GF-D8 (cell line): ENCODE data around the gene NDRG4.

ENCODE experiments used
- DNase-seq: peaks from one replicate; lab custom pipeline; 2025; lab: John Stamatoyannopoulos, UW

NDRG4 gene

DNA sequence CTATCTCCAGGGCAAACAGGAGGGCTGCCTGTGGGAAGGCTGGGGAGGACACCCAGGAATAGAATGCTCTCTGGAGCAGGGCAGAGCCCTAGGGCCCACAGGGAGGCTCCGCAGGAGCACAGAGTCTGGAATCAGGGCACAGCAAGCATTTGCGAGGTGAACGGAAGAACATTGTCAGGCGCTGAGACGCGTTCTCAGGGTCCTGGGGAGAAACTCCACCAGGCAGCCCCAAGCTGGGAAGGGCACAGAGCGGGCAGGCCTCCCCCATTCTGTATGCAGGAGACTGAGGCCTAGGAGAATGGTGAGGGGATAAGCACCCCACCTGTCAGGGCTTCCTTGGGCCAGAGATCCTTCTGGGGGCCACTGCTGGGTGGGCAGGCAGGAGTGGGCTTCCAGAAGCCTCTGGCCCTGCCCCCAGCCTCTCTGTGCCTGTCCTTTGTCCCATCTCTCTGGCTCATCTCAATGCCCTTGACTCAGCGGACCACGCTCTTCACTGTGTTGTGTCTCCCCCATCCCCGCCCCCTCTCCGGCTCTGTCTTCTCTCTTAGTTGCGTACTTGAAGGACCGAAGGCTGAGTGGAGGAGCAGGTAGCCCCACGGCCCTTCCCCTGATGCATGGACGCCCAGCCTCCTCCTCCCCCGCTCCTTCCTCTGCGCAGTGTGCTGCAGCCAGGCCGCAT lies 10.3 kb downstream of the NDRG4 start:
- DNase-seq, result no peak

GRCh38 chr16:58510776-58511628 lies 11.1 kb downstream of the NDRG4 start:
- DNase-seq, result no peak

DNA sequence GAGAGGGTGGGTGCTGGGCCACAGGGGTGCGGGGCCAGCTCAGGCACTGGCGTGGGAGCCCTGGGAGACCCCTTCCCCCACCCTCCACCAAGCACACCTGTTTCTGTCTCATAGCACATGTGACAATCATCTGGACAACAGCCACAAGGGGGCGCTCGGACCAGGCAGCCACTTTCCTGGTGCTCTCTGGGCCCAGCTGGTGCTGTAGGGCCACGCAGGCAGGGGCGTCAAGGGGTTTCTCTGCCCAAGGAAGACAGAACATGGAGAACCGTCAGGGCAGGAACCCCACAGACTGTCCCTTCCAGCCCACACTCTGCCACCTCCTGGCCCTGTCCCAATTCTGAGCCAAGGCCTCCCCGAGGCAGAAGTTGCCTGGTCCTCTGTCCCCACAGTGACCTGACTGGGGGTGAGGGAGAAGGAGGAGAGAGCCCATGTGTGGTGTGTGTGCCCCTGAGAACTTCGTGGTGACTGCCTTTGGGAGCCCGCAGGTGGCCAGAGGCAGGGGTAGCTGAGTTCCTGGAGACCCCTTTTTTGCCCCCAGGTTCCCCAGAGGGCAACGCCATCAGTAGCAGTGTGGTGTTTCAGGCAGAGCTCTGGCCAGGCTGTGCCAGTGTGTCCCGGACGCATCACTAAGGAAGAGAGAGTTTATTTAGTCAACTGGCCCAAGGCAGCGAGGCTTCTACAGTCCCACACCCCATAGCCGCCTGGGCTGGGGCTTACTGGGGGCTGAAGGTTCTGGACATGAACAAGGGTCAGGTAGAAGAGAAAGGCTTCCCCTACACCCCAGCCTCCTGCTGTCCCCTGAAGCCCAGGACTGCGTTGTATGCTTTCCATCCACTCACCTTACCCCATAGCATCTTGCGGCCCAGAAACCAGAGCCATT lies 12.2 kb downstream of the NDRG4 start:
- no peak for DNase-seq

GRCh38 chr16:58513874-58514273 lies 13.9 kb downstream of the NDRG4 start:
- no peak for DNase-seq

- peak; percentile 50 for DNase-seq
Observed at GRCh38 chr16:58515125-58515870, 15.4 kb downstream of the NDRG4 start, which contains the start of gene SETD6. TSS of gene SETD6 (plus strand) at chr16:58515517. CDS start at chr16:58515538, 21 bp downstream.

DNA sequence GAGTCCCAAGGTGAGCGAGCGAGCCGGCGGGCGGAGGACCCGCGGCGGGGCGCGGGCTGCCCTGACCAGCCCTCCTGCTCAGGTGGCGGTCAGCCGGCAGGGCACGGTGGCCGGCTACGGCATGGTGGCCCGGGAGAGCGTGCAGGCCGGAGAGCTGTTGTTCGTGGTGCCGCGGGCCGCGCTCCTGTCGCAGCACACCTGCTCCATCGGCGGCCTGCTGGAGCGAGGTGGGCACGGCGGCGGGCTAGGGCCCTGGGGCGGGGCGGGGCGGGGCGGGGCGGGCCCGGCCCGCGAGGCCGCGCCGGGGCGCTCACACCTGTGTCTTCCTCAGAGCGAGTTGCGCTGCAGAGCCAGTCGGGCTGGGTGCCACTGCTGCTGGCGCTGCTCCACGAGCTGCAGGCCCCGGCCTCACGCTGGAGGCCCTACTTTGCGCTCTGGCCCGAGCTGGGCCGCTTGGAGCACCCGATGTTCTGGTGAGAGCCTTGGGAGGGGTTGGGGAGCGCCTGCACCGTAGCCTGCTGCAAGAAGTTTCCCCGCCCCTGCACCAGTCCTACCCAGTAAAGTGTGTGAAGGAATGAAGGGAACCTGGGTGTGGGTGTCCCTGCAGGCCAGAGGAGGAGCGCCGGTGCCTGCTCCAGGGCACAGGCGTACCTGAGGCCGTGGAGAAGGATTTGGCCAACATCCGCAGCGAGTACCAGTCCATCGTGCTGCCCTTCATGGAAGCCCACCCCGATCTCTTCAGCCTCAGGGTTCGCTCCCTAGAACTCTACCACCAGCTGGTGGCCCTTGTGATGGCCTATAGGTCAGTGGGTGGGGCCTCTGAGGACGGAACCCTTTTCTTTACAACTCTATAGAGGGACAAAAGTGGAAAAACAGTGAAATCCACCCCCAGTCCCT lies 16.2 kb downstream of the NDRG4 start:
- no peak for DNase-seq

- DNase-seq, result no peak
Observed at GRCh38 chr16:58516768-58517107, 16.8 kb downstream of the NDRG4 start.

GRCh38 chr16:58518083-58518979 lies 18.4 kb downstream of the NDRG4 start:
- no peak for DNase-seq

- DNase-seq, result no peak
Observed at GRCh38 chr16:58518980-58519368, 19.0 kb downstream of the NDRG4 start.

DNA sequence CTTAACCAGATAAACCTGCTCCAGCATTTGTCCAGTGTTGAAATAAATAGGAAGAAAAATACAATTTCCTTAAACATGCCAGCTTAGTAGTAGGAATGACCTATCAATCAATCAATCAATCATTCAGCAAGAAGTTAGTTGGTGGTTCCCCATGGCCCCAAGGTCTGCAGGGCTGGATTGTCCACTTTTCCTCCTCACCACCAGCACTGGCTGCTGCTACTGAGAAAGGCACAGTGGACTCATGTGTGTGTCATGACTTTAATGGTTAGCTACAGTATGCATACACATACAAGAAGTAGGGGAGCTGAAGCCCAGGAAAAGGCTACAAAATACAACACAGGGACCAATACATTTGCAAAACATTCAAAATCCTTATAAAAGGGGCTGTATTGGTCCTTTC lies 19.8 kb downstream of the NDRG4 start:
- DNase-seq, result no peak

DNA sequence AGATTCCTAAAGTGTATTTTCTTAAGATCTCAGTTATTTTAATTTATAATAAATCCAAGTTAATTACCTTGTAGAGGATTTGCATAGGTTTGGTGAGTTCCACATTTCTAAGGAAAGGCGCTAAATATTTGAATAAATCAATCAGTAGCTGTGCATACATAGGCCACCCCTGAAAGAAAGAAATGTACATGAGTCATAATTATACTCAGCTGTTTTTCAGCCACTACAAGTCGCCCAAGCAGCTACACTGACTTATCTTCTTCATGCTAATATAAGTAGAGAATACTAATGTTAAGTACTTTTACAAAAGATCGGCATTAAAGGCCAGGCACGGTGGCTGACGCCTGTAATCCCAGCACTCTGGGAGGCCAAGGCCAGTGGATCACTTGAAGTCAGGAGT lies 30.2 kb downstream of the NDRG4 start:
- no peak for DNase-seq

- DNase-seq, result no peak
Observed at GRCh38 chr16:58532414-58532813, 32.5 kb downstream of the NDRG4 start.

GRCh38 chr16:58533751-58534470 lies 34.0 kb downstream of the NDRG4 start:
- no peak for DNase-seq

GRCh38 chr16:58535100-58535499 lies 35.2 kb downstream of the NDRG4 start:
- no peak for DNase-seq

GRCh38 chr16:58536278-58536677 lies 36.3 kb downstream of the NDRG4 start:
- DNase-seq, result no peak

- DNase-seq, result no peak
Observed at GRCh38 chr16:58537124-58537906, 37.4 kb downstream of the NDRG4 start.

DNA sequence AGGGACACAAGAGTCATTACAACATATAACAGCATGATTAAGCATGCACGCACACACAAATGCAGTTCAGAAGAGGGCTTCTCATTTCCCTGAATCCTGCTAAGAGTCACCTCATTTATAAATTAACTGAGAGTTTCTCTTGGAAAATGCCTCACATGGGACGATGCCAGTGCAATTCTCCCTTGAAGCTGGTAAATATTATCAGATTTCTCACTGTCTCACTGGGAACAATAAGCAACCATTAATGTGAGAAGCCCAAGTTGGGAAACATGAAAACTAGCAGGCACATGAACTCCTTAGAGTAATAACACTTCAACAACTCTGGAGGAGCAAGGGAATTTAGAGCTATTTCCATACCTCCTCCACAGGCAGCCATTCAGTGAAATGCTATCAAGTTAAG lies 41.8 kb downstream of the NDRG4 start:
- no peak for DNase-seq

DNA sequence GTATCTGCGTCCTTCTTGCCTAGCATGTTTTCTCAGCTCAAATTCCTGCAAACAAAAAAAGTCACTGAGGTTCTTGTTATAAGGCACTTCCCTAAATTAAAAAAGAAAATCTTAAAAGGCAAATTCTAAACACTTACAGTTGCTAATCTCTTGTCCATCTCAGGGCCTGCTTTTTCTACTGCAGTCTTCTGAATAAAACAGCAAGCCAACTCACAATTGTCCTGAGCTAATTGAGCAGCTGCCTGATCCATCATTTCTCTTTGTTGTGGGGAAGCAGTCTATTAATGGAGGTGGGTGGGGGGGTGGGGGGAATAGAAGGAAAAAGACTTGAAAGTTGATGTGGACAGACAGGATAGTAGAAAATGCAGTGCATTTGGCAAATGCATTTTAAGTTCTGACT lies 42.3 kb downstream of the NDRG4 start:
- no peak for DNase-seq
